Activated CD4-positive, CD25-positive, alpha-beta regulatory T cell treated with anti-CD3 and anti-CD28 coated beads, Interleukin-2, amount 50 U/mL, for 24 hours (primary cell): ENCODE measurements around the gene ANK3.

ENCODE experiments used
- ATAC-seq, 2 donors: fragments of 150-1000 bp; cut with Tn5 transposase; one replicate each; pipeline ENCODE4 v1.10.0; 2021; ENCODE audit warnings: mild to moderate bottlenecking in 1 of 2, moderate library complexity in 1 of 2

Gene ANK3

DNA sequence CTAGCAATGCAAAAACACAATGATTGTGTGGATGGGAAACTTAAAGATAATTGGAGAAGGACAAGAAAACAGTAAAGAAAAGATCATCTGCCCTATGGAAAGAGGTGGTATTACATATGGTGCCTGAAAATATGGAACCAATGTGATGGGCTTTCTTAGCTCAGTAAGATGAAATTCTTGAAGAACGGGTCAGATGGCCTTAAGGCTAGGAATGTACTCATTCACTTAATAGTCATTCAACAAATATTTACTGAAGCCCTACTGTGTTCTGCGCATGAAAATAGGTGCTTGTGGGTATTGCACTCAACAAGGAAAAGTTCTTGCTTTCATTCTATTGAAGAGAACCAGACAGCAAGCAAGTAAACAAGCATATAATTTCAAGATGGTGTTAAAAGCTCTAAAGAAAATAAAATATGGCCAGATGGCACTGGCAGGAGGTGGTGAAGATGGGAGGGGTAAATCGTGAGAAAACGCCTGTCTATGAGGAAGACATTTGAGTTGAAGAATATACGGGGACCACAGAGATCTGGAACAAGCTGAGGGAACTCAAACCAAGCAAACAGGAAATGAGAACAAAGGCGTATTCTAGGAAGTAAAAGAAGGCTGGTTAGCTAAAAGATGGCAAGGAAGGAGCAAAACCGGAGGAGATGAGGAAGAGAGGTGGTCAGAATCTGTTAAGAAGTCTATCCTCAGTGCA, 179.7 kb downstream of the ANK3 start:
- no peak for ATAC-seq

- ATAC-seq = no peak
Observed at GRCh38 chr10:60208676-60209269, 180.9 kb downstream of the ANK3 start.

- ATAC-seq = no peak
Observed at GRCh38 chr10:60207894-60208293, 181.8 kb downstream of the ANK3 start.

GRCh38 chr10:60206735-60207134, 182.9 kb downstream of the ANK3 start:
- no peak for ATAC-seq

GRCh38 chr10:60205741-60206140, 183.9 kb downstream of the ANK3 start:
- ATAC-seq = no peak

DNA sequence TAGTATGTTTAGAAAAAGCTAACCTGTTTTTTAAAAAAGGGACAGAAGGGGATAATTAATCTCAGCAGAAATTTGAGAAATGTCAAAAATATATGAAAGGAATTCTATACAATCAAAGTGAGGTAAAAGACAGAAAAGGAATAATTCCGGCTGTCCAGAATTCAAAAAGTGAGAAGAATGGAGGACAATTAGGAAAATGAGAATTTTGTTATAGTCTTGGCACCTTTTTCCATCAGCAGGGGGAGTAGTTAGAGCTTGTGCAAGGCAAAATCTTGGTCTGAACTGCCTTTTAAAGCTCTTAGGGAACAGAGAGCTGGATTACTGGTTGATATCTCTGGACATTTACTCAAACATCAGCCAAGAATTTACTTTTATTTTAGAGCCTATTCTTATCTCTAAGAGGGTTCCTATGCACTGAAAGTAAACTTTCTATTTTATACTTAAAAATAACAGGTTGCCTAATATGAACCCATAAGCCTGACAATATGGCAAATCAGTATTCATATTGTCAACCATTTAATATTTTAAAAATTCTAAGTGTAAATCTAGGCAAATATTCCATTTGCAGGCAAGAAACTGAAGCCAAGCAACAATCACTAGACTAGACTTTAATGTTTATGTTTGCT, 185.6 kb downstream of the ANK3 start:
- no peak for ATAC-seq

DNA sequence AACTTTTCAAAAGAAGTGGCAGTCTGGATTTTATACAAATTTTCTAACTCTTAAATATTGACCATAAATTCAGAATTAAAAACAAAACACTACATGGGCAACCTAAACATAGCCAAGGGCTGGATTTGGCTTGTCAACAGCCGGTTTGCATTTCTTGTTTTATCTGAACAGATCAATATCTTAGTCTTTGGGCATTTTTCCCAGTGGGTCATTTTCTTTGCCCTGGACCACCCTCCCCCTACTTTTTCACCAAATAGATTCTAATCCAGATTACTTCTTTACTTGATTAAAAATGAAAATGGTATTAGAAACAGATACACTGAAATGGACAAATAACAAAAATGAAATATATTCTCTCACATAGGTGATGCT, 189.0 kb downstream of the ANK3 start:
- ATAC-seq = no peak

- no peak for ATAC-seq
Observed at GRCh38 chr10:60200012-60200681, 189.5 kb downstream of the ANK3 start.

- no peak for ATAC-seq
Observed at GRCh38 chr10:60197206-60197605, 192.5 kb downstream of the ANK3 start.

DNA sequence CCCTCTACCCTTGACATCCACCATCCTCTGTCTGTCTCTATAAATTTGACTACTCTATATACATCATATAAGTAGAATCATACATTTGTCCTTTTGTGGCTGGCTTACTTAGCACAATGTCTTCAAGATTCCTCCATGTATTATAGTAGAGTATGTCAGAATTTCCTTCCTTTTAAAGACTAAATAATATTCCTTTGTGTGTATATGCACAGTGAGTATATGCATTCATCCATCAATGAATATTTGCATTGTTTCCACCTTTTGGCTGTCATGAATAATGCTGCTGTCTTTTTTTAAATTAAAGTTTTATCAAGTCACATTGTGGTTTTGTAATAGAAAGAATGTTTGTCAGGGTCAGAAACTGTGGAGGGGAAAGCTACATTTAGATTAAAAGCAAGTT, 195.3 kb downstream of the ANK3 start:
- no peak for ATAC-seq

DNA sequence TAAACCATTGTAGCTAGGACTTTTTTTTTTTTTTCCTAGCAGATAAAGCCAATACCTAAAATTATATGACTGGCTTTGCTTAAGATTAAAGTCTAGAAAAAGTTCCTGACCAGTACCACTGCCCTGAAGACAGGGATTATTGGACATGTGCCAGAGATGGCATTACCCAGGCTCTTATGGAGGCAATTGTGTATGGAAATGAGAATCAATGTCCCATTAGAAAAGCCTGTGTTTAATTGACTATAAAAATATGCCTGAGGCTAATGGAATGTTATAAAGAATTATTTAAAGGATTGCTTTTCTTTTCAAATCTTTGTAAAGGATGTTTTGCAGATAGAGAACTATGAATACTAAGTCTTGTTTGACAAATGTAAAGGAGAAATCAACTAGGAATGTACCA, 196.7 kb downstream of the ANK3 start:
- no peak for ATAC-seq

DNA sequence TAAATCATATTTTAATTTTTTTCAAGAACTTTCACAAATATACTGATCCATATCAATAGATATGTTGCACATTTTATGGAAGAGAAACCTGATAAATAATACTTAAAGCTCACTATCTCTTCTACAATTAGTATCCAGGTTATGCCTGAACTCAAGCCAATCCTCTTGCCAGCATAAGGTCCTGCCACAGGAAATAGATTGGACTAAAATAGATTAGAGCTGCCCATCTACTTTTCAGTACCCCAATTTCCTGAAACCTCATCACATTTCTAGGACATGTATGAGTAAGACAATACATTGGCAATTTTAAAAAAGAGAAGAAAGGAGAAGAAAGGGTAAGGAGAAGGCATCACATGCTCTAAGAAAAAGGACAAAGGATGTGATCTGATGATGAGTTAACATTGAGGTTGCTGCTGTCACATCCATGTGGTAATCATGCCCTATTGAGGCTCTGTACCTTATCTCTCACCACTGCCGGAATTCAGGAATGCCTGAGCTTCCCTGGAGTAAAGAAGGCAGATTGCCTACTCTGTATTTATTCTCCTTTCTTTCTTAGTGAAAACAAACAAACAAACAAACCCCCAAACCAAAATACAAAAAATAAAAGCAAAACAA, 199.7 kb downstream of the ANK3 start:
- ATAC-seq = no peak

DNA sequence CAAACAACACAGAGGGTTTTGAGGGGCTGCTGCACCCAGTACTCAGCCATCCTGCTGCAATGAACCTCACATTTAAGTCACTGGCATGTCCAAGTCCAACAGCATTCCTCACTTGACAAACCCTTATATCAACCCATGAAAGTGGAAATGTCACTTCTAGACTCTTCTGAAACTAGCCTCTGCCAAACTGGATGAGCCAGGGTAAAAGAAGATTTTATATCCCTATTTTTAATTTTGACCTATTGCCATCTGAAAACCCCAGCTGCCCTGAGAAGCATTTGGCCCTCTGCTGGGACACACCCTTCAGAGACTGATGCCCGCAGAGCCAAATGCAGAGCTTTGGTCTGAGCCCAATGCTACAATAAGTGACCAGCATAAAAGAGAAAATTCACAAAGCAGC, 201.1 kb downstream of the ANK3 start:
- no peak for ATAC-seq

DNA sequence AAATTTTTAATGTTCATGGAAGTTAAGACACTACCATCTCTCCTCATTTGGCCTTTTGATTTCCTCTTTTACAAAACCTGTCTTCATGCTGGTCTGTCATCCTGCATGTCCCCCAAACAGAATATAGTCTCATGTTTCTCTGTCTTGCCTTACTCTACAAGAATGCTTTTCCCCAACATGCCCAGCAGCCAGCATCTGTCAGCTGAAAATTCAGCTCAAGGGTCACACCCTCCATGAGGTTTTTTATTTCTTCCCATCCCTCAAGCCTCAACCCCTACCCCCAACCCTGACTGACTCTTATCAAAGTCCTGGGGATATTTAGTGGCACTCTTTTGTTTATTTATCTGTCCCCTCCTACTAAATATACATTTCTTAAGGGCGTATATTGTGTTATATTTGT, 202.0 kb downstream of the ANK3 start:
- no peak for ATAC-seq

- ATAC-seq = no peak
Observed at GRCh38 chr10:60186315-60187071, 203.2 kb downstream of the ANK3 start.

DNA sequence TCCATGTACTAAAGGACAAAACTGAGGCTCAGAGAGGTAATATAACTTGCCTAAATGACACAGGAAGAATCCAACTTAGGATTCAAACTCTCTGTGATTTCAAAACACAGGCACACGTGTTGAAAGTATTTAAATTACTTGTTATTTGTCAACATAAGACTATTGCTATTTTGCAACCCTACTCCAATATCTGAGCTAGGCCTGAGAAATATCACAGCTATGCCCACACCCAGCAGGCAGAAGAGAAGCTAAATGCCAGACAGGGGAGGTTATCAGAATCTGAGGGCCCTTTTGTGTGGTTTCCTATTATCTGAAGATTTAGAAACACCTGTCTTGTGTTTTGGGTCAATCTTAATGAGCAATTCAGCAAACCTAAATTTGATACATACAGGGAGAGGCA, 204.3 kb downstream of the ANK3 start:
- ATAC-seq = no peak

DNA sequence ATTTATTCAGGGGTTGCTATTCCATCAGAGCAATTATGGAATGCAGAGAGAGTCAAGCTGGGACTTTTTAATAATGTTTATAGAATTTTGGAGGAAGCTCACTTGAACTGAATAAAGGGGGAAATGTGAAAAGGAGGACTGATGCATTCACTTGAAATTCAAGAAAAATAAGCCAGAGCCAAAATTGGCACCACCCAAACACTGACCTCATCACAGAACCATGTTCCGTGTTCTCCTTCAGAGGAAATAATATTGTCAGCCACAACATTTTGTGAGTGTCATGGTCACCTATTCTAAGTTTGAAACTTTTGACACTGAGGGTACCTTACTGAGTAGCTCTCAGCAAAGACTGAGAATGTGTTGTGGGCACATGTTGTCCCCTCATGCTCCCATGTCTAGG, 207.0 kb downstream of the ANK3 start:
- no peak for ATAC-seq

- ATAC-seq = no peak
Observed at GRCh38 chr10:60176925-60177324, 212.8 kb downstream of the ANK3 start.

DNA sequence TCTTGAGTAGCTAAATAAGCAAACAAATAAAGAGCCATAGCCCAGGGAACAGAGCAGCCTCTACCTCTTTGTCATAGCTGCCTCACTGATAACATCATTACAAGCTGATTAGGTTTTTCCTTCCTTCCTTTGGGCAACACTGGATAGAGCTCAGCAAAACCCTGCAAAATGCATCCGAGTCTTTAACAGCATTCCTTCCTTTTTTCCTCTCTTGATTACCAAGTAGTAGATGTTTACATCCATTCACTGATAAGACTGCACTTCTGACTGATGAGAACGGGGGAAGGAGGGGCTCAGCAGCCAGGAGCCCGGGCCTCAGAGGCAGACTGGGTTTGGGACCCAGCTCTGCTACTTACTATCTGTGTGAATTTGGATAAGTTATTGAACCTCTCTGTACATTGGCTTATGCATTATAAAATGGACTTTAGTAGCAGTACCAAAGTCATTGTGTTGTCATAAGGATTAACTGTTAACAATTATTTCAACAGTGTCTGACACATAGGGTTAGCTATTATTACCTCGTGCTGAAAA, 214.2 kb downstream of the ANK3 start:
- ATAC-seq = no peak

DNA sequence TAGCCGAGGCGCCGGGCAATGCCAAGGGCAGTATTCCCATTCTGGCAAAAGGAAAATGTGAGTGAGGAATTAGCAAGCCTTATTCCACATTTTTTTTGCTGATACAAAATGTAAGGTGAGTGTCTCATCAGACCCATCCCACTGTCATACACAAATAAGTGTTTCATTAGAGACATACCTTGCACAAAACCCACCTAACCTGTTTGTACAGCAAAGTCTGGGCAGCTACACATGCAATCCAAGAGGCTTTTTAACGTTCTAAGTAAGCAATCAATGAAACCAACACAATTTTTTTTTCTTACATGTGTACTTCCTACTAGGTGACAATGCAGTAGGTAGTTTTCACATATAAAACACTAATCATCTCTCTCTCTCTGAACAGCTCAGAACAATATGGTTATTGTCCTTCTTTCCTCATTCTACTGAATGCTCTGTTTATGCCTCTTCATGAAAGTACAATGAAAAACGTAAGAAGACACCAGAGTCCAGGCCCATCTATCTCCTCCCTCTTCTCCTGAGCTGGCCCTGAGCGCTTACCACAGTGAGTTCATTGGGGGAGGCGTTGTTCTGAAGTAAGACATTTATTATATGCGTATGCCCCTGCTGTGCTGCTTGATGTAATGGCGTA, 217.2 kb downstream of the ANK3 start:
- ATAC-seq = no peak

GRCh38 chr10:60171436-60172013, 218.2 kb downstream of the ANK3 start:
- no peak for ATAC-seq

- no peak for ATAC-seq
Observed at GRCh38 chr10:60170250-60170649, 219.4 kb downstream of the ANK3 start.
